ENCODE results near the gene CHRNA1. TPM values are rescaled to one million over a fixed set of nuclear protein-coding genes. Genes with fewer than 3 reads are reported as not detected.

Gene CHRNA1
- total RNA-seq, 1 experiment from 2014 or later = not detected

DNA sequence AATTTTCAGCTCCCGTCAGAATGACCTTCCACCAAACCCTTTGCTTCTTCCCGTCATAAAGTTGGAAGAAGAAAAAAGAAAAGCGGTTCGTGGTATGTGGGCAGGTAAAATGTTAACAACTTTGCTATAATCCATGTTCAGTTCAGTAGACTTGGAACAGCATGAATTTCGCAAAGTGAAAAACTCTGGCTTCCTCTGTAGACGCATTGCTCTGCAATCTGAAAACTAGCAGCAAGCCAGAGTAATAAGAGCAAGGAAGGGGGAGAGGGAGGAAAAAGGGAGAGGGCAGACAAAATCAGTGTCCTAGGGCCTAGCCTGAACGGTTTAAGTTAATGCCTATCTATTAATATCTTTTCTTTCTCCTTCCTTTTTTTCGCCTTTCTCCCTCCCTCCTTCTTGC, 26.7 kb upstream of the CHRNA1 start:
- no peak overlapping the region for H3K27ac Mint-ChIP-seq (ENCODE audit: unreplicated experiment)
- no peak overlapping the region for H3K4me3 Mint-ChIP-seq (ENCODE audit: unreplicated experiment)
- ChIA-PET POLR2A (no interaction called here), CTCF (no interaction called here)
- TF ChIP-seq, protein P1, sequence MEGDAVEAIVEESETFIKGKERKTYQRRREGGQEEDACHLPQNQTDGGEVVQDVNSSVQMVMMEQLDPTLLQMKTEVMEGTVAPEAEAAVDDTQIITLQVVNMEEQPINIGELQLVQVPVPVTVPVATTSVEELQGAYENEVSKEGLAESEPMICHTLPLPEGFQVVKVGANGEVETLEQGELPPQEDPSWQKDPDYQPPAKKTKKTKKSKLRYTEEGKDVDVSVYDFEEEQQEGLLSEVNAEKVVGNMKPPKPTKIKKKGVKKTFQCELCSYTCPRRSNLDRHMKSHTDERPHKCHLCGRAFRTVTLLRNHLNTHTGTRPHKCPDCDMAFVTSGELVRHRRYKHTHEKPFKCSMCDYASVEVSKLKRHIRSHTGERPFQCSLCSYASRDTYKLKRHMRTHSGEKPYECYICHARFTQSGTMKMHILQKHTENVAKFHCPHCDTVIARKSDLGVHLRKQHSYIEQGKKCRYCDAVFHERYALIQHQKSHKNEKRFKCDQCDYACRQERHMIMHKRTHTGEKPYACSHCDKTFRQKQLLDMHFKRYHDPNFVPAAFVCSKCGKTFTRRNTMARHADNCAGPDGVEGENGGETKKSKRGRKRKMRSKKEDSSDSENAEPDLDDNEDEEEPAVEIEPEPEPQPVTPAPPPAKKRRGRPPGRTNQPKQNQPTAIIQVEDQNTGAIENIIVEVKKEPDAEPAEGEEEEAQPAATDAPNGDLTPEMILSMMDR (IDR thresholded peaks at IDR 0.05; ENCODE audit: insufficient read depth in 1 of 2, low read depth in 1 of 2, low read length in 1 of 2, severe bottlenecking in 1 of 2, unreplicated experiment in 1 of 2) = no peak
- BruUV-seq (replicated peaks) = no TSS peak
- peaks cover 21% of the 10 kb centered on the region for H3K4me1 Mint-ChIP-seq (ENCODE audit: low read depth, unreplicated experiment)
- H3K9me3 ChIP-seq = no peaks in the 10 kb centered on the region
- intact Hi-C loops (cut with micrococcal nuclease; ENCODE audit: unreplicated experiment) = no loop called here
- H3K27me3 ChIP-seq (replicated peaks; ENCODE audit: control insufficient read depth, insufficient read depth, low read length) = no peaks in the 10 kb centered on the region
- H3K36me3 Mint-ChIP-seq (ENCODE audit: insufficient read depth, unreplicated experiment) = no peaks in the 10 kb centered on the region
- H3K27me3 Mint-ChIP-seq (ENCODE audit: insufficient read depth, unreplicated experiment) = no peaks in the 10 kb centered on the region
- H3K36me3 ChIP-seq (ENCODE audit: control insufficient read depth, insufficient read depth, low read length) = no peaks in the 10 kb centered on the region
- H3K4me1 ChIP-seq = peaks cover 5% of the 10 kb centered on the region; the same call in 1 of the 2 replicates
- no peak overlapping the region for H3K4me3 ChIP-seq (ENCODE audit: low read depth, low read length)
- DNase-seq = no peak
- no peaks in the 10 kb centered on the region for H3K9me3 Mint-ChIP-seq (ENCODE audit: unreplicated experiment)

DNA sequence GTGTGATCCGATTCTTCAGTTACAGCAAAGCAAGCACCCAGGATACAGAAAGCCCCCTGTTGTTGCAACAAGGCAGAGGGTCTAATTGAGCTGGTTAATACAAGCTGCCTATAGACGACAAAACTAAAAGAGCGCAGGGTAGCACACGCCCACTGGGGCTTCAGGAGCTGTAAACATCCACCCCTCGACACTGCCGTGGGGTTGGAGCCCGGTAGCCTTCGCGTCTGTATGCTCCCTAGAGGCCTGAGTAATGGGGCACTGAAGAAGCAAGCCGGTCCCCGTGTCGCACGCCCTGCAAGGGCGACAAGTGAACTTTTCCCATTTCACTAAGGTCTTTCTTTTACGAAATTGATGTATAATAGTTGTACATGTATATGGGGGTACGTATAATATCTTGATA, 24.7 kb upstream of the CHRNA1 start:
- DNase-seq = no peak
- Mint-ChIP-seq H3K27me3 (ENCODE audit: insufficient read depth, unreplicated experiment) (no peaks in the 10 kb centered on the region), H3K9me3 (ENCODE audit: unreplicated experiment) (no peaks in the 10 kb centered on the region), H3K4me3 (ENCODE audit: unreplicated experiment) (no peak overlapping the region), H3K4me1 (ENCODE audit: low read depth, unreplicated experiment) (peaks cover 17% of the 10 kb centered on the region), H3K27ac (ENCODE audit: unreplicated experiment) (no peak overlapping the region), H3K36me3 (ENCODE audit: insufficient read depth, unreplicated experiment) (no peaks in the 10 kb centered on the region)
- peaks cover 5% of the 10 kb centered on the region; the same call in 1 of the 2 replicates for H3K4me1 ChIP-seq
- CTCF ChIA-PET = no interaction called here
- BruUV-seq (replicated peaks) = no TSS peak
- H3K36me3 ChIP-seq (ENCODE audit: control insufficient read depth, insufficient read depth, low read length) = no peaks in the 10 kb centered on the region
- intact Hi-C loops (cut with micrococcal nuclease; ENCODE audit: unreplicated experiment) = no loop called here
- POLR2A ChIA-PET = no interaction called here
- H3K9me3 ChIP-seq = no peaks in the 10 kb centered on the region
- H3K4me3 ChIP-seq (ENCODE audit: low read depth, low read length) = no peak overlapping the region
- TF ChIP-seq, protein P1 (IDR thresholded peaks at IDR 0.05; ENCODE audit: insufficient read depth in 1 of 2, low read depth in 1 of 2, low read length in 1 of 2, severe bottlenecking in 1 of 2, unreplicated experiment in 1 of 2) = no peak
- no peaks in the 10 kb centered on the region for H3K27me3 ChIP-seq (replicated peaks; ENCODE audit: control insufficient read depth, insufficient read depth, low read length)

GRCh38 chr2:174788291-174788929, 24.1 kb upstream of the CHRNA1 start:
- H3K4me3 Mint-ChIP-seq (ENCODE audit: unreplicated experiment) = no peak overlapping the region
- no peaks in the 10 kb centered on the region for H3K27me3 Mint-ChIP-seq (ENCODE audit: insufficient read depth, unreplicated experiment)
- ChIA-PET CTCF (interaction anchor here (0.7 kb wide), 1 partner anchor 39 kb away, joined by 3 read pairs; no protein-coding TSS in a partner anchor), POLR2A (no interaction called here)
- no peak overlapping the region for H3K27ac Mint-ChIP-seq (ENCODE audit: unreplicated experiment)
- DNase-seq = no peak
- H3K36me3 ChIP-seq (ENCODE audit: control insufficient read depth, insufficient read depth, low read length) = no peaks in the 10 kb centered on the region
- no peaks in the 10 kb centered on the region for H3K36me3 Mint-ChIP-seq (ENCODE audit: insufficient read depth, unreplicated experiment)
- TF ChIP-seq, protein P1 (IDR thresholded peaks at IDR 0.05; ENCODE audit: insufficient read depth in 1 of 2, low read depth in 1 of 2, low read length in 1 of 2, severe bottlenecking in 1 of 2, unreplicated experiment in 1 of 2) = no peak
- no peak overlapping the region for H3K4me3 ChIP-seq (ENCODE audit: low read depth, low read length)
- intact Hi-C loops (cut with micrococcal nuclease; ENCODE audit: unreplicated experiment) = no loop called here
- no peaks in the 10 kb centered on the region for H3K9me3 ChIP-seq
- H3K27me3 ChIP-seq (replicated peaks; ENCODE audit: control insufficient read depth, insufficient read depth, low read length) = no peaks in the 10 kb centered on the region
- no peaks in the 10 kb centered on the region for H3K9me3 Mint-ChIP-seq (ENCODE audit: unreplicated experiment)
- BruUV-seq (replicated peaks) = no TSS peak
- peaks cover 5% of the 10 kb centered on the region; the same call in 1 of the 2 replicates for H3K4me1 ChIP-seq
- H3K4me1 Mint-ChIP-seq (ENCODE audit: low read depth, unreplicated experiment) = peaks cover 12% of the 10 kb centered on the region
